HG03571 (cell line): ENCODE measurements around the gene RAD23A.
A peak's percentile ranks its signal among the peaks of the same experiment; 100 is the strongest.
"Not testable (repeated sequence)": the region's sequence is repeated elsewhere in the genome, so short reads cannot be mapped to it uniquely, and the experiment has no call there.

Experiments used
- ATAC-seq: cut with Tn5 transposase; IDR thresholded peaks from one replicate; pipeline ENCODE4 v1.9.1; 2021; ENCODE audit not compliant: unreplicated experiment

Gene RAD23A

DNA sequence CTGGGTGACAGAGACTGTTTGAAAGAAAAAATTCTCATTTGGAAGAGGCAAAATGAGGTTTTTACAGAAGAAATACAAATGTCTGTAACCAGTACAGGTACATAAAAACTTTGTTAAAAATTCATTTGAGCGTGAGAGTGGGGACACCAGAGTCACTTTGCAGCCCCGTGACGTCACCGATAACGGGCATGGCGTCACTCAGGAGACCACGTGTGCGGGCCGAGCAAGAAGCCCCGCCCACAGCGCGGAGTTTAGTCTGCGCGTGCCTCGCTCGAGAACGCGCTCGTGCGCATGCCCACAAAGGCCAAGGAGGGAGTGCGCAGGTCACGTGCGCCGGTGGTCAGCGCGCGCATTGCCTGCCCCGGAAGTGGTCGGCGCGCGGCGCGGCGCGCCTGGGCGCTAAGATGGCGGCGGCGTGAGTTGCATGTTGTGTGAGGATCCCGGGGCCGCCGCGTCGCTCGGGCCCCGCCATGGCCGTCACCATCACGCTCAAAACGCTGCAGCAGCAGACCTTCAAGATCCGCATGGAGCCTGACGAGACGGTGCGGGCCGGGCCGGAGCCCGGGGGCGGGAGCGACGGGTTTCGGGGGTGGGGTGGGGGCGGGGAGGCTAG, at the start of gene RAD23A:
TSS of gene RAD23A (plus strand) at position 384 of the 613 bp plus-strand sequence. CDS start at position 471, 87 bp downstream.
- ATAC-seq = peak; percentile 50

DNA sequence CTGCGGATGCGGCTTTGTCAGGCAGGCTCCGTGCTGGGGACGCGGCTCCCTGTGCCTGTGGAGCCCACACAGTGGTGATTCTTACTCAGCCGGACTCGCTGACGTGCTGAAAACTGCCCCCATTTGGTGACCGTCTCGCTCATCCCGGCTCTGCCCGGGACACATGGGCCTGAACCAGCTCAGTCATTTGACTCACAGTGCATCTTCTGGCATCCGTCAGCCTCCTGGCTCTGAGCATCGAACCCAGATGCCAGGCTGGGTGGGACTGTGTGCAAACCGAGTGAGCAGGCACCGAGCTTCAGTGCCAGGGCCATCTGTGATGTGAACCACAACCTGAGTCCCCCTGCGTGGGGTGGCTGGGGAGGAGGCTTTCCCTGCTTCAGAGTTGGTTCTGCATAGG, 49.2 kb upstream of the RAD23A start:
- ATAC-seq = no peak

DNA sequence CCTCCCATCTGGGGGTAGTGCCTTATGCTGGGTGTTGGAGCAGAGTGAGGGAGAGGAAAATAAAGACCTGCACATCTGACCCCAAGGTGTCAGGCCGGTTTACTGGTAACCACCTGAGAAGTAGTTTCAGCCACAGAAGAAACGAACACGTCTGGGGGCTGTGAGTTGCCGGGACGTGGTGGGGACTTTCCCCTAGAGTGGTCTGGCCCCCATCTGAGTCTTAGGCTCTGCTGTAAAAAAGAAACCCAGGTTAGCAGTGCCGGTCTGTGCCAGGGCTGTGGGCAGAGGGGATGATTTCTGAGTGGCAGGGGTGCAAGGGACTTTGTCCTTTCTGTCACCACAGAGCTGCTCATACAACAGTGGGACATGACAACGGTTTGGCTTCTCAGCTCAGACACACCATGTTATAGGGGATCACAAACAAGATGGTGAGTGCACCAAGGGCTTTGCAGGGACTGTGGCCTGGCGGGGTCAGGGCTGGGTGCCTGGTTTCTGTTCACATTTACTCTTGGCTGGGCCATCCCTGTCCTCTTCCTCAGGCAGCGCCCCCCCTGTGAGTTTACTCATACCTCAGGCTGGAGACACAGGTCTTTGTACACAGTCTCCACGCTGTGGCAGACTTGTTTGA, 45.7 kb upstream of the RAD23A start:
- ATAC-seq = peak; percentile 58

DNA sequence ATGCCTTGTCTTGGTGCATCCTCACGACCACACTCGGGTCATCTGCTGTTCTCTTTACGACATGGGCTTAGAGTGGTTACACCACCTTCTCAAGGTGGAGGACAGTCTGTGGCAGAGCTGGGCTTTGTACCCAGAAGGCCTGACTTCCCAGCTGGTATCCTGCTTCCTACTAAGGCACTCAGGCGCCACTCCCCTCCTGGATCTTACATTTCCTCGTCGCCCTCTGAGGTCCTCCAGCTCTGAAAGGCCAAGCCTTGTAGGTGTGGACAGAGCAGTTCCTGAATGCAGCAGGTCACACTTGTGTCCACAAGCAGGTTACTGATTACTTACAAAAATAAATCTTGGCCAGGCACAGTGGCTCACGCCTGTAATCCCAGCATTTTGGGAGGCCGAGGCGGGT, 38.5 kb upstream of the RAD23A start:
- ATAC-seq = no peak

DNA sequence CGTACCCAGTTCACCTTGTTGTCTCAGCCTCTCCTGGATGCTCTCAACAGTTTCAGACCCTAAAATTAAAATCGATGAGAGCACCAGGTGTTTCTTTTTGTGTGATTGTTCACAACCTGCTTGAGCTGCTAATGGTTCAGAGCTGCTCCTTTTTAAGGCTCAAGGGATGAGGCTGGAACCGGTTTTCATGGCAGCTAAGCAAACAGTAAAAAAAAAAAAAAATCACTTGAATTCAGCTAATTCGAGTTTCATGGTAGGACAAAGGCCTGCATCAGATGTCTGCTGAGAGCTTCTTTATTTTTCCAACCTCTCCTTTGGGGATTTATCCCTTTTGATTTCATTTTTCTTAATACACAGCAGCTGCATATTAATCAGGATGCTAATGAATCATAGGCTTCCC, 33.1 kb upstream of the RAD23A start:
- no peak for ATAC-seq

DNA sequence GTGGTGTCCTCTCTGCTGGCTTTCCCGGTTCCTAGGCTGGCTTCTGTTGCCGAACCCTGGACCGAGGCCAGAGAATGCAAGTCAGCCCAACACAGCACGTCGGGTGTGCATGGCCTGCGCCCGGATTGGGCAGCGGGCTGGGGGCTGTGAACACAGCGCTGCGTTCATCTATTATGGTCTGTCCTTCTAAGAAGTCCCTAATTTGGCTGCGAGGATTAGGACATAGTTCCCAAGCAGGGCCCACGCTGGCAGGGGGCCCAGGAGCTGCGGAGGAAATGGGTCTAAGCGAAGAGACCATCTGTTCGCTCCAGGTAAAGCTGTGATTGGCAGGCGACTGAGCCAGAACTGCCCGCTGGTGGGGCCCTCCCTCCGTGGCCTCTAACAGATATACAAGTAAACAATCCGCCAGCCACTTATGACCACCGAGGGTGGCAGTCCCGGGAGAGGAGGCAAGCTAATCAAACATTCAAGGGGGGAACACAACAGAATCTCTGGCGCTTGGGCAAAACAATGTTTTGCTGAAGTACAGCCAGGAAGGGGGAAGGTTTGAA, 32.6 kb upstream of the RAD23A start:
- no peak for ATAC-seq

DNA sequence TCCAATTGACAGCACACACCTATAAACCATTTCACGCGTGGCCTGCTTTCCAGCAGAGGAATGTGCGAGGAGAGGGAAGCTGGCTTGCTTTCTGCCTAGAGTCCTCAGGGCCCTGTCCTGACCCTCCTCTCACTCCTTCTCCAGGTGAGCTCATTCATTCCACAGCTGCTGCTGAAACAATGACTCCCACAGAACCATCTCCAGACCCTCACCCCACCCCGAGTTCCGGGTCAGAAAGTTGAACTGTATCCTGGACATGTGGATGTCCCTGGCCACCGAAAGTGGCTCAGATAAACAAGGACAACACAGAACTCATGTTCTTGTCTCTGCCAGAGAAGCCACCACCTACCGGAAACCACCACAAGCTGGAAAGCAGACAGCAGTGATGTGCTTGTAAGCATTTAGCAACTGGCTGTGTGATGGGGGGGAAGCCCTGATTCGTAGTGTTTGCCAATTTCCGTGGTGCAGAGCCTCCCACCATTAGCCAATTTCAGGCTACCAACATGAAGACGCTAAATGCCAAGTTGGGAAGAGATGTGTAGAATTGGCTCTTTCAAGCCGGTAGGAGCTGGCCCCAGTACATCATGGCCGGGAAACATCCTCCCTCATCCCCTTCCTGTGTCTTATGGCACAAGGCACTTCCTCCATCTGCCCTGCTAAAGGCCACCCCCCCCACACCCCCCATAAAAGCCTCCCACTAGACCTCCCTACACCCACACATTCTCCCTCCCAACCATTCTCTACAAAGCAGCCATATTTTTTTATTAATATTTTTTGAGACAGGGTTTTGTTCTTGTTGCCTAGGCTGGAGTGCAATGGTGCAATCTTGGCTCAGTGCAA, 31.6 kb upstream of the RAD23A start:
- no peak for ATAC-seq

DNA sequence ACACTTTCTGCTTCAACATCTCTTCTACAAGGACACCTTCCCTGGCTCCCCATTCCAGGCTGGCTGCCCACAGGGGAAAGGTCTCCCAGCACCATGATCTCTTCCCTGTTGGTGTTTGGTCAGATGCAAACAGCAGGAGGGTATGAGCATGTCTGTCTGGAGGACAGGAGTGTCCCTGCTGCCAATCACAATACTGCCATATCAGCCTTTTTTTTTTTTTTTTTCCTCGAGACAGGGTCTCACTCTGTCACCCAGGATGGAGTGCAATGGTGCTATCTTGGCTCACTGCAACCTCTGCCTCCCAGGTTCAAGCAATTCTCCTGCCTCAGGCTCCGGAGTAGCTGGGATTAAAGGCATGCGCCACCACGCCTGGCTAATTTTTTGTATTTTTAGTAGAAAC, 29.8 kb upstream of the RAD23A start:
- not testable (repeated sequence) for ATAC-seq

DNA sequence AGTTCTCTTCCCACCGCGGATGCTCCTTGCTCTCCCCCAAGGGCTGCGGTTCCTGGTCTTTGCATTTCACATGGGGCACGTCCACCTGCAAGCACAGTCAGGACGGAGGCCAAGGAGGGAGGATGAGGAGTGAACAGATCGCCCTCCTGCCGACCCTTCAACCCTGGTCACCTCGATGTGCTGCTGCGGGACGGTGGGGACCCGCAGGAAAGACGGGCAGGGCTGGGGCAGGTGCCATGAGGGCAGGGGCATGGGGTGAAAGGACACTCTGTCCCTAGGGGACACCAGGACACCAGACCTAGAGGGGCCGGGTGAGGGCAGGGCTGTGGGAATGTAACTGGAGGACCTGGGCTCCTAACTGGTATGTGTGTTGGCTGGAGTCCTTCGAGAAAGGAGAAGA, 27.4 kb upstream of the RAD23A start:
- no peak for ATAC-seq

DNA sequence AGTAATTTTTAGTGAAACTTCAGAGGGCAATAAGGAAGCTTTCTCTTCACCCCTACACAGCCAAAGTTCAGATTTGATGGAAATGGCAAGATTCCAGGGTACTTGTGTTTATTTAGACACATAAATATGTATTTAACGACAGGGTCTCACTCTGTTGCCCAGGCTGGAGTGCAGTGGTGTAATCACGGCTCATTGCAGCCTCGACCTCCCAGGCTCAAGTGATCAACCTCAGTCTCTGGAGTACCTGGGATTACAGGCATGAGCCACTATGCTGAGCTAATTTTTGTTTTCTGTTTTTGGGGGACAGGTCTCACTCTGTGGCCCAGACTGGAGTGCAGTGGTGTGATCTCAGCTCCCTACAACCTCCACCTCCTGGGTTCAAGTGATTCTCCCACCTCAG, 24.6 kb upstream of the RAD23A start:
- ATAC-seq = no peak

DNA sequence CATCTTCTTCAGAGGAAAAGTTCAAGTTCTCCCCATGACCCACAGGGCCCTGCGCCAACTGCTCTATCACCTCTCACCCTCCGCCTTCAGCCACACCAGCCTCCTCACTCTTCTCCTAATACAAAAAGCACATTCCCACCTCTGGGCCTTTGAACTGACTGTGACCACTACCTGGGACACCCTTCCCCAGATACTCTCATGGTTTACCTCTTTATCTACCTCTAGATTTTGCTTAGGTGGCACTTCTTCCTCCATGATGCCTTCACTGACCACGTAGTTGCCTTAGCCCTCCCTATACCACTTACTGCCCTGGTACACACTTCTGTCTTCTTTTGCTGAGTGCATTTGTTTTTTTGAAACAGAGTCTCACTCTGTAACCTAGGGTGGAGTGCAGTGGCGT, 22.7 kb upstream of the RAD23A start:
- no peak for ATAC-seq

DNA sequence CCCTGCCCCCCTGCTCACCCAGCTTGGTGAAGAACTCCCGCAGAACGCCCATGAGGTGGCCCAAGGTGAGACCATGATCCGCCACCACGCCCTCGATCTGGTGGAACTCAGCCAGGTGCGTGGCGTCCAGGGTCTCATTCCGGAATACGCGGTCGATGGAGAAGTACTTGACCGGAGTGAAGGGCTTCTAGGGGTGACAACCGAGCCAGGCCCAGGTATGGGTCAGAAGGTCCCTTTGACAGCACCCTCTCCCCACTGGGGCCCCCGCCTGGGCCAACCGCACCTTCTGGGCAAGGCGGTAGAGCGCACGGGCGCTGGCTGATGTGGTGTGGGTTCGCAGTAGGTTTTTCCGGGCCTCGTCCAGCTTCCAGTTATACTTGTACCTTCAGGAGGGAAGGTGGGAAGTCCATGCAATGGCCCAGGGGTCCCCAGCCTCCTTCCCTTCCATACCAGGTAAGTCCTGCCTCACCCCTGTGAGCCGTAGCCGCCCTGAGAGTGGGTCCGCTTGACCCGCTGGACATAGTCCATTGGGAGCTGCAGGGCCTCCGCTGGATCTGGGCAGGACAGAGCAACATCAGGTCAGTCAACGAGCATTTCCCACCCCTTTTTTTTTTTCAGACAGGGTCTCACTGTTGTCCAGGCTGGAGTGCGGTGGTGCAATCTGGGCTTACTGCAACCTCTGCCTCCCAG, 20.9 kb upstream of the RAD23A start:
- ATAC-seq = no peak

DNA sequence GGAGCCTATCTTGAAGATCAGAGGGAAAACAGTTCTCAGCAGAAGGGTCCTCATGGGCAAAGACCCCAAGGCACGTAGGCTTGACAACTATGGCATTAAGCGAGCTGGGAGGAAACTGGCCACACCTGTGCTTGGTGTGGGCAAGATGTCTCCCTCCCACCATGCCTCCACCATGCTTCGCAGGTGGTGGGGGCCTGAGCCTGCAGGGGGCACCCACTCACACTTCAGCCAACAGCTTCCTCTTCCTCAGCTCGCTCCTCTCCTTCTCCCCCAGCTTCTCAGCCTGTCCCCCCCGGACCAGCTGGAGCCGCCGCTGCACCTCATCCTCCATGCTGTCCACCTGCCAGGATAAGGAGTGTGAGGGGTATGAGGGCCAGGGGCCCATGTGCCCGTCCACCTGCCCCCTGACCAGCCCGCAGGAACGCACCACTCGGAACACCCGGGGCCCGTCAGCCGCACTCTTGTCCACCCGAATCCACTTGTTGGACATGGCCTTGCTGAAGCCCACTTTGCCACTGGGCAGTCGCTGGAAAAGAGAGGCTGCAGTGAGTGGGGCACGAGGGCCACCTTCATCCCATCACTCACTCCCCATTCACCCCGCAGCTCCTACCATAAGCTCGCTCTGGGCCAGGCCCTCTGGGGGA, 15.5 kb upstream of the RAD23A start:
- ATAC-seq = no peak

DNA sequence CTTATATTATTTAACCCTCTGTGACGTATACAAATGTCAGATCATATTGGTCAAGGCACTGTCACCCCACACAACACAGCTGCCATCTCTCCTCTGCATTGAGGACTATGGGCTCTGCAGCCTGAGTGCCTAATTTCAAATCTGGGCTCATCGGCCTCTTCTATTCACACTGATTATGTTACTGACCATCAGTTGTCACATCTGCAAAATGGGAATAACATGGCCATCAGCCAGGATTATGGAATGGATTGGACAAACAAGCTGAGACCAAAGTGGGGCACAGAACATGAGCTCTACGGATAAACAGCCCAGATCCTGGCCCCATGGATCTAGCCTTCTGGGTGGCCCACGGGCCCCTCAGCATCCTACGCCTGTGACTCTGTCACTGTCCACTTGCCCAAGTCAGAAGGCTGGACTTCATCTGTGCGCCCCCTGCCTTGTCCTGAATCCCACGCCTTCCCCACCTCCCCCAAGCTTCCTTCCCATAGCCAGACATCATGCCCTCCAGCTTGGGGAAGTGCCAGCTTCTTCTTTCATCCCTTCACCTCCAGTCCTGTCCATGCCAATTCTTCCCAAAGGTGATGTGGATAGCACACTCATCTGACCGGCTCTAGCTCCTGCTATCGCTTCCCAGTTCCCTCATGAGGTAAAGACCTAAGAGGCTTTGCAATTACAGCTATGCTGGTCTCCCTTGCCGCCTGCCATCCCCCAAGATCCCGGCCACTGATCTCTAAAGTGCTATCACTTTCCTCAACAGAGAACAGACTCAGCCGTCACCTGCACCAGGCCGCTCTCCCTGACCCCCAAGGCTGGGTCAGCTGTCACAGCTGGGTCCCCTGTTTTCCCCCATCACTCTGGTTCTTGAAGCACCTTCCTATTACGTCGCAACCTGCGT, 13.0 kb upstream of the RAD23A start:
- no peak for ATAC-seq

DNA sequence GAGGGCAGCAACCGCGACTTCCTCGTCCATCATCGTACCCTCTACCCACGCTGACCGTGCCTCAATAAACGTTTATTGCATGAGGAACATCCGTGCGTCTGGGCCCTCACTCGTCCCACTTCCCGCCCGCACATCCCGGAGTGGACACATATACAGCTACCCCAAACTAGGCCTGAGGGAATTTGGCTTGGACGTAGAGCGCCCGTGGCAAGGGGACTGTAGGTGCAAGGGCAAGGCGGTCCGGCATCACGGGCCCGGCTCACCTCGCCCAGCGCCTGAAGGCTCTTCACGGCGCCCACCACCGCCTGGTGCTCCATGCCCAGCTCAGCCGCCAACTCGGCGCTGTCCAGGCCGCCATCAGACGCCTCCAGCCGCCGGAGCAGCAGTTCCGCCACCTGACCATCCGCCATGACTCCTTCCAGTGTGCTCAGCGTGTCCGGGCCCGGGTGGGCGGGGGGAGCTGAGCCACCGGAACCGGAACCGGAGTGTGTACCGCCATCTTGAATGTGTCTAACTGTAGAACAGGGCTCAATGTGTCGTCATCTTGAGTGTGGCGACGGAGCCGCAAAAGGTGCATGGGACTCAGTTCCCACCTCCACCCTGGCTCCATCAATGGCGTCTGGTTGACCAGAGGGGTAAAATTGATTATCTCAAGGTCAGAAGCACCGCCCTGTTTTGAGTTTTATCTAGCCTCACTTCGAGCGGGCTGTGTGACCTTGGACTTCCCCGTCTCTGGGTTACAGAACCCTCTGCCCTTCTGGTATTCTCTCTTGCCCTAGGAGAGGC, 12.2 kb upstream of the RAD23A start, which contains the start of gene FARSA:
TSS of gene FARSA (minus strand) at position 425 of the 786 bp plus-strand sequence. CDS start at position 410, 15 bp downstream.
- peak; percentile 36 for ATAC-seq

DNA sequence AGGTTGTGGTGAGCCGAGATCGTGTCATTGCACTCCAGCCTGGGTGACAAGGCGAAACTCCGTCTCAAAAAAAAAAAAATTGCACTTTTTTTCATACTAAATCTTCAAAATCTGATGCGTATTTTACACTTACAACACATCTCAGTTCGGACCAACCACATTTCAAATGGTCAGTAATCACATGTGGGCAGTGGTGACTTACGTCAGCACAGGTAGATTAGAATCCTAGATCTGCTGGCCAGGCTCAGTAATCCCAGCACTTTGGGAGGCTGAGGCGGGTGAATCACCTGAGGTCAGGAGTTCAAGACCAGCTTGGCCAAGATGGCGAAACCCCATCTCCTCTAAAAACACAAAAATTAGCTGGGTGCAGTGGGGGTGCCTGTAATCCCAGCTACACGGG, 10.6 kb upstream of the RAD23A start:
- ATAC-seq = no peak

DNA sequence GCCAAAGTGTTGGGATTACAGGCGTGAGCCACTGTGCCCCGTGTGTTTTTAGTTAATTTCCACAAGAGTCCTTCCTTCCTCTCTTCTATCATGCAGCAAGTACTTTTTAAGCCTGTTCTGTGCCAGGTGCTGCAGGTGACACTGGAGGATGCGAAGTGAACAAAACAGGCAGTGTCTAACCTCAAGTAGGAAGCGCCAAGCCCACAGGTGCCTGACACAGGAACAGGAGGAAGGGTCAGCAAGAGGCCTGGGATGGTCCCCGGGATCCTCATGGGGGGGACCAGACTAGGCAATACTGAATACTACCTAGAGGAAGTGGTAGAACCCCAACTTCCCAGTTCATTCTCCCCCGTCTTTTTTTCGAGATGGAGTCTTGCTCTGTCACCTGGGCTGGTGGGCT, 9.1 kb upstream of the RAD23A start:
- no peak for ATAC-seq

DNA sequence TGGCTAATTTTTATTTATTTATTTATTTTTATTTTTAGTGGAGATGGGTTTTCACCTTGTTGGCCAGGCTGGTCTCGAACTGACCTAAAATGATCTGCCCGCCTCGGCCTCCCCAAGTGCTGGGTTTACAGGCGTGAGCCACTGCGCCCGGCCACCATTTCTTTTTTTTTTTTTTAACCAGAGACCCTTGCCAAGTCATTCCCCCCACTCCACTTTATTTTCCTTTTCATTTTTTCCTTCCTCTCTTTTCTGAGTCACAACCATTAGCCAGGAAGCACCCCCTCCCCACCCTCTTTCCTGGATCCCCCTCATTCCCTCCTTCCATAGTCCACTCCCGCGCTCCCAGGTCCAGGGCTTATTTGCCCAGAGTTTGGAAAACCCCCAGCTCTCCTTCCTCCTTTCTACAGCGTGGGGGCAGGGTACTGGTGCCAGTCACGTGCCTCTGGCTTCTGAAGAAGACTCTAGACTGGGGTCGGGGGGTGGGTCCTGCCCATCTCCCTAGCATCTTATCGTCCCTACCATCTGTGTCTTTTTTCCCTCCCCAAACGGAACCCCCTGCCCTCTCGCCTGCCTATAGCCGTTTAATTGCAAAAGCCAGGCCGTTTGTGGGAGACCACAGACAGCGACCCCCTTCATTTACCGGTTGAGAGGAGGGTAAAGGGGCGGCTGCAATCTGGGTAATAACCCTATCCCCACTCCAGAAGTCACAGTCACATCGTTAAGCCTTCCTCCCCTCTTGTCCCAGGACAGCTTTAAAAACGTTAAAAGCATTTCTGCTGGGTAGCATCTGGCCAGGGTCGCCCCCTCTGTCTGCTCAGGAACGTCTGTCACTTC, 8.4 kb upstream of the RAD23A start:
- no peak for ATAC-seq
